Astrocyte (in vitro differentiated cells and primary cell): ENCODE measurements around the gene GPR39. TPM values are rescaled to one million over a fixed set of nuclear protein-coding genes. Genes with fewer than 3 reads are reported as not detected.

Source experiments
- DNase-seq: peaks from one replicate; pipeline ENCODE4 v3.0.0-alpha.2; 2010; ENCODE audit warnings: low read depth
- FAIRE-seq: peaks from 2 replicates; lab custom pipeline; 2011; peaks lifted over from hg19 to GRCh38; lab: Jason Lieb, UNC
- H2AFZ ChIP-seq: 2 replicates; pipeline ENCODE4 v1.6.0; 2012; ENCODE audit warnings: low read depth, low read length, inconsistent platforms
- H3K27ac ChIP-seq: 2 replicates; pipeline ENCODE4 v1.5.1; 2011; ENCODE audit warnings: low read depth, low read length, inconsistent platforms
- H3K27me3 ChIP-seq: 2 replicates; pipeline ENCODE4 v1.6.0; 2011; ENCODE audit warnings: low read length, inconsistent platforms; ENCODE audit not compliant: insufficient read depth
- H3K36me3 ChIP-seq: 2 replicates; pipeline ENCODE4 v1.5.1; 2011; ENCODE audit warnings: low read length, inconsistent platforms; ENCODE audit not compliant: insufficient read depth
- H3K4me1 ChIP-seq: 2 replicates; pipeline ENCODE4 v1.5.1; 2011; ENCODE audit warnings: low read length, inconsistent platforms; ENCODE audit not compliant: insufficient read depth
- H3K4me2 ChIP-seq: 2 replicates; pipeline ENCODE4 v1.6.0; 2012; ENCODE audit warnings: low read length, inconsistent platforms
- H3K4me3 ChIP-seq: 2 replicates; pipeline ENCODE4 v1.5.1; 2011; ENCODE audit warnings: low read depth, mild to moderate bottlenecking, low read length, inconsistent platforms; ENCODE audit not compliant: insufficient read depth
- H3K79me2 ChIP-seq: 2 replicates; pipeline ENCODE4 v1.6.0; 2012; ENCODE audit warnings: mild to moderate bottlenecking, low read length, inconsistent platforms; ENCODE audit not compliant: insufficient read depth
- H3K9ac ChIP-seq: 2 replicates; pipeline ENCODE4 v1.6.0; 2012; ENCODE audit warnings: mild to moderate bottlenecking, low read length, inconsistent platforms
- H3K9me3 ChIP-seq: 2 replicates; pipeline ENCODE4 v1.5.1; 2012; ENCODE audit warnings: low read depth, mild to moderate bottlenecking, low read length, inconsistent platforms; ENCODE audit not compliant: insufficient read depth
- H4K20me1 ChIP-seq: 2 replicates; pipeline ENCODE4 v1.6.0; 2012; ENCODE audit warnings: low read length, inconsistent platforms; ENCODE audit not compliant: insufficient read depth
- H3K27ac Mint-ChIP-seq: one replicate; pipeline ENCODE4 v1.8.0; 2021; ENCODE audit warnings: mild to moderate bottlenecking, mixed read lengths; ENCODE audit not compliant: unreplicated experiment
- H3K27me3 Mint-ChIP-seq: one replicate; pipeline ENCODE4 v1.8.0; 2021; ENCODE audit warnings: low read depth, mixed read lengths; ENCODE audit not compliant: unreplicated experiment
- H3K36me3 Mint-ChIP-seq: one replicate; pipeline ENCODE4 v1.8.0; 2021; ENCODE audit warnings: low read depth, mixed read lengths; ENCODE audit not compliant: unreplicated experiment
- H3K4me1 Mint-ChIP-seq: one replicate; pipeline ENCODE4 v1.8.0; 2021; ENCODE audit warnings: low read depth, mixed read lengths; ENCODE audit not compliant: unreplicated experiment
- H3K4me3 Mint-ChIP-seq: one replicate; pipeline ENCODE4 v1.8.0; 2021; ENCODE audit warnings: mild to moderate bottlenecking, moderate library complexity, mixed read lengths; ENCODE audit not compliant: unreplicated experiment
- H3K9me3 Mint-ChIP-seq: one replicate; pipeline ENCODE4 v1.8.0; 2021; ENCODE audit warnings: mild to moderate bottlenecking, mixed read lengths; ENCODE audit not compliant: unreplicated experiment
- CTCF ChIP-seq: IDR thresholded peaks from 2 replicates; pipeline ENCODE4 v1.5.1; 2011; ENCODE audit warnings: low read depth, mild to moderate bottlenecking, inconsistent platforms, low read length, moderate library complexity; ENCODE audit not compliant: insufficient read depth
- EZH2 ChIP-seq: IDR thresholded peaks from 2 replicates; pipeline ENCODE4 v1.6.1; 2012; ENCODE audit warnings: mild to moderate bottlenecking, low read length, inconsistent platforms; ENCODE audit not compliant: insufficient read depth
- total RNA-seq: library from RNA; stranded (reverse); gene quantifications from 2 replicates; pipeline ENCODE4 v1.2.1, GENCODE V29; 2021

GPR39 gene
- total RNA-seq, 1 donor from 2014 or later: 4.4 TPM

- Mint-ChIP-seq H3K4me1 (peaks cover 28% of the 10 kb centered on the region), H3K27me3 (no peaks in the 10 kb centered on the region), H3K27ac (no peak overlapping the region), H3K9me3 (peaks cover 2% of the 10 kb centered on the region), H3K36me3 (peaks cover 9% of the 10 kb centered on the region), H3K4me3 (no peak overlapping the region)
- Histone ChIP-seq H3K27me3 (no peaks in the 10 kb centered on the region), H3K9ac (no peak overlapping the region), H3K79me2 (no peaks in the 10 kb centered on the region), H3K4me1 (no peaks in the 10 kb centered on the region), H3K4me3 (no peak overlapping the region), H3K27ac (no peak overlapping the region), H2AFZ (no peak overlapping the region), H3K4me2 (no peak overlapping the region), H4K20me1 (peaks cover 8% of the 10 kb centered on the region), H3K36me3 (peaks cover 9% of the 10 kb centered on the region), H3K9me3 (no peaks in the 10 kb centered on the region)
- FAIRE-seq (no peak), DNase-seq (no peak)
- TF ChIP-seq EZH2 (no peak), CTCF (no peak)
Observed at GRCh38 chr2:132640116-132640515, 223.5 kb downstream of the GPR39 start.

- Histone ChIP-seq H3K36me3 (peaks cover 17% of the 10 kb centered on the region), H3K79me2 (no peaks in the 10 kb centered on the region), H3K27ac (no peak overlapping the region), H3K9ac (no peak overlapping the region), H2AFZ (no peak overlapping the region), H3K27me3 (no peaks in the 10 kb centered on the region), H3K4me1 (no peaks in the 10 kb centered on the region), H4K20me1 (peaks cover 18% of the 10 kb centered on the region), H3K4me2 (no peak overlapping the region), H3K9me3 (no peaks in the 10 kb centered on the region), H3K4me3 (no peak overlapping the region)
- peaks cover 2% of the 10 kb centered on the region for H3K9me3 Mint-ChIP-seq
- no peak for DNase-seq
- H3K27ac Mint-ChIP-seq: no peak overlapping the region
- no peaks in the 10 kb centered on the region for H3K27me3 Mint-ChIP-seq
- H3K4me3 Mint-ChIP-seq: no peak overlapping the region
- TF ChIP-seq EZH2 (no peak), CTCF (no peak)
- no peak for FAIRE-seq
- peaks cover 11% of the 10 kb centered on the region for H3K36me3 Mint-ChIP-seq
- peaks cover 26% of the 10 kb centered on the region for H3K4me1 Mint-ChIP-seq
Observed at GRCh38 chr2:132641819-132642218, 225.2 kb downstream of the GPR39 start.

- Mint-ChIP-seq H3K27ac (no peak overlapping the region), H3K36me3 (peaks cover 11% of the 10 kb centered on the region), H3K9me3 (peaks cover 2% of the 10 kb centered on the region), H3K4me3 (no peak overlapping the region), H3K27me3 (no peaks in the 10 kb centered on the region), H3K4me1 (peaks cover 21% of the 10 kb centered on the region)
- no peaks in the 10 kb centered on the region for H3K27me3 ChIP-seq
- H3K27ac ChIP-seq: no peak overlapping the region
- H3K4me1 ChIP-seq: no peaks in the 10 kb centered on the region
- peaks cover 17% of the 10 kb centered on the region for H3K36me3 ChIP-seq
- no peak overlapping the region for H3K4me2 ChIP-seq
- peaks cover 21% of the 10 kb centered on the region for H4K20me1 ChIP-seq
- no peak overlapping the region for H2AFZ ChIP-seq
- TF ChIP-seq EZH2 (no peak), CTCF (no peak)
- FAIRE-seq (no peak), DNase-seq (no peak)
- H3K9me3 ChIP-seq: no peaks in the 10 kb centered on the region
- no peak overlapping the region for H3K4me3 ChIP-seq
- H3K79me2 ChIP-seq: peaks cover under 1% of the 10 kb centered on the region
- H3K9ac ChIP-seq: no peak overlapping the region
Observed at GRCh38 chr2:132642415-132642814, 225.8 kb downstream of the GPR39 start.
